ENCODE measurements around the gene TMEM204. TPM values are rescaled to one million over a fixed set of nuclear protein-coding genes. Genes with fewer than 3 reads are reported as not detected.

The TMEM204 gene
- total RNA-seq, 1 experiment from 2014 or later = not detected

DNA sequence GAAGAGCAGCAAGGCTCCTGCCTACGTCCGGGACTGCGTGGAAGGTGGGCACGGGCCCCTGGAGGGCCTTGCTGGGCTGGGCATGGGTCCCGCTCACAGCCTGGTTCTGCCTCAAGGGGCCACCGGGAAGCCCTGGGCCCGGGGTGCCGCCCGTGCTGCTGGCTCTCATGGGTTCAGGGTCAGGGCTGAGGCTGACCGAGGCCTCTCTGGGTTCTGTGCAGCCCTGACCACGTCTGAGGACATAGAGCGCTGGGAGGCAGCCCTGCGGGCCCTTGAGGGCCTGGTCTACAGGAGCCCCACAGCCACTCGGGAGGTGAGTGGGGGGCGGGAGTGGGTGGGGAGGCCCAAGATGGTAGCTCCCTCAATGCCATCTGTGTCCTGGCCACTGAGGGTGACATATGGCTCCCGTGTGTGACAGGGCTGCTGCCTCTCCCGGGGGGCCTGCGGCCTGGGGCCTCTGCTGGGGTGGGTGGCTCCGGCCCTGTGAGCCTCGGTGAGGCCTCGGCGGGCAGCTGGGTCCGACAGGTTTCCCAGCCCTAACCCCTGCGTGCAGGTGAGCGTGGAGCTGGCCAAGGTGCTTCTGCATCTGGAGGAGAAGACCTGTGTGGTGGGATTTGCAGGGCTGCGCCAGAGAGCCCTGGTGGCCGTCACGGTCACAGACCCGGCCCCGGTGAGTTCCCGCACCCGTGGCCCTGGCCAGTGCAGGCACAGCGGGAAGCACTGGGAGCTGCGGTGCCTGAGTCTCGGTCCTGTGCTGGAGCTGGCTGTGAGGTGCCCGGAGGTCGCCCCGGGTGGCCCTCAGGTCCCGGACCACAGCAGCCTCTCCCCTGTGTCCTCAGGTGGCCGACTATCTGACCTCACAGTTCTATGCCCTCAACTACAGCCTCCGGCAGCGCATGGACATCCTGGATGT is 31.1 kb upstream of the TMEM204 start:
- no peak overlapping the region for H3K27ac ChIP-seq
- TF ChIP-seq CTCF (conservative IDR thresholded peaks at IDR 0.05) (no peak), EZH2 (IDR thresholded peaks at IDR 0.05; ENCODE audit: low read depth) (no peak)
- H3K79me2 ChIP-seq (ENCODE audit: low read depth) = no peaks in the 10 kb centered on the region
- intact Hi-C loops (cut with micrococcal nuclease; ENCODE audit: unreplicated experiment) = no loop called here
- no peaks in the 10 kb centered on the region for H4K20me1 ChIP-seq (ENCODE audit: insufficient read depth)
- DNase-seq = no peak
- H3K36me3 ChIP-seq (ENCODE audit: low read depth) = no peaks in the 10 kb centered on the region
- no peaks in the 10 kb centered on the region for H3F3A ChIP-seq (ENCODE audit: insufficient read depth, low read depth)
- H2AFZ ChIP-seq = no peak overlapping the region
- no peaks in the 10 kb centered on the region for H3K4me1 ChIP-seq (replicated peaks; ENCODE audit: insufficient read depth)
- H3K4me3 ChIP-seq = no peak overlapping the region
- H3K9me3 ChIP-seq (ENCODE audit: insufficient read depth, low read depth) = no peaks in the 10 kb centered on the region
- POLR2A ChIA-PET (ENCODE audit: unreplicated experiment) = no interaction called here
- no peaks in the 10 kb centered on the region for H3K9me2 ChIP-seq (ENCODE audit: insufficient read depth)
- BruUV-seq (replicated peaks) = no TSS peak
- H3K27me3 ChIP-seq (ENCODE audit: insufficient read depth, low read depth) = no peaks in the 10 kb centered on the region
- H3K4me2 ChIP-seq = no peak overlapping the region
- CTCF ChIA-PET = no interaction called here

GRCh38 chr16:1503110-1503955 is 30.1 kb upstream of the TMEM204 start:
- intact Hi-C loops (cut with micrococcal nuclease; ENCODE audit: unreplicated experiment) = no loop called here
- no peaks in the 10 kb centered on the region for H3K9me2 ChIP-seq (ENCODE audit: insufficient read depth)
- DNase-seq = no peak
- no peaks in the 10 kb centered on the region for H3K4me1 ChIP-seq (replicated peaks; ENCODE audit: insufficient read depth)
- H3F3A ChIP-seq (ENCODE audit: insufficient read depth, low read depth) = no peaks in the 10 kb centered on the region
- no peak overlapping the region for H3K4me2 ChIP-seq
- POLR2A ChIA-PET (ENCODE audit: unreplicated experiment) = no interaction called here
- H3K27ac ChIP-seq = no peak overlapping the region
- no peaks in the 10 kb centered on the region for H4K20me1 ChIP-seq (ENCODE audit: insufficient read depth)
- no peak overlapping the region for H3K4me3 ChIP-seq
- H3K79me2 ChIP-seq (ENCODE audit: low read depth) = no peaks in the 10 kb centered on the region
- H3K27me3 ChIP-seq (ENCODE audit: insufficient read depth, low read depth) = no peaks in the 10 kb centered on the region
- H3K36me3 ChIP-seq (ENCODE audit: low read depth) = no peaks in the 10 kb centered on the region
- CTCF ChIA-PET = interaction anchor here (0.5 kb wide), 1 partner anchor 14 kb away, joined by 4 read pairs; no protein-coding TSS in a partner anchor
- no peak overlapping the region for H2AFZ ChIP-seq
- no peaks in the 10 kb centered on the region for H3K9me3 ChIP-seq (ENCODE audit: insufficient read depth, low read depth)
- TF ChIP-seq CTCF (conservative IDR thresholded peaks at IDR 0.05) = no peak
- TF ChIP-seq EZH2 (IDR thresholded peaks at IDR 0.05; ENCODE audit: low read depth) = no peak
- no TSS peak for BruUV-seq (replicated peaks)

GRCh38 chr16:1505073-1505844 is 28.2 kb upstream of the TMEM204 start:
- no peaks in the 10 kb centered on the region for H3K27me3 ChIP-seq (ENCODE audit: insufficient read depth, low read depth)
- ChIA-PET CTCF (no interaction called here), POLR2A (ENCODE audit: unreplicated experiment) (no interaction called here)
- no peaks in the 10 kb centered on the region for H3K9me3 ChIP-seq (ENCODE audit: insufficient read depth, low read depth)
- TF ChIP-seq CTCF (conservative IDR thresholded peaks at IDR 0.05) = no peak
- no peak for TF ChIP-seq EZH2 (IDR thresholded peaks at IDR 0.05; ENCODE audit: low read depth)
- H3K9me2 ChIP-seq (ENCODE audit: insufficient read depth) = no peaks in the 10 kb centered on the region
- H3F3A ChIP-seq (ENCODE audit: insufficient read depth, low read depth) = no peaks in the 10 kb centered on the region
- H3K27ac ChIP-seq = no peak overlapping the region
- H2AFZ ChIP-seq = no peak overlapping the region
- no peaks in the 10 kb centered on the region for H3K4me1 ChIP-seq (replicated peaks; ENCODE audit: insufficient read depth)
- H3K79me2 ChIP-seq (ENCODE audit: low read depth) = no peaks in the 10 kb centered on the region
- intact Hi-C loops (cut with micrococcal nuclease; ENCODE audit: unreplicated experiment) = no loop called here
- no peaks in the 10 kb centered on the region for H4K20me1 ChIP-seq (ENCODE audit: insufficient read depth)
- no peak overlapping the region for H3K4me3 ChIP-seq
- H3K36me3 ChIP-seq (ENCODE audit: low read depth) = no peaks in the 10 kb centered on the region
- no peak for DNase-seq
- no TSS peak for BruUV-seq (replicated peaks)
- H3K4me2 ChIP-seq = no peak overlapping the region

All from PC-9 (cell line).